ENCODE measurements around the gene MOV10L1.
"Not testable (repeated sequence)": the region's sequence is repeated elsewhere in the genome, so short reads cannot be mapped to it uniquely, and the experiment has no call there.

The MOV10L1 gene

DNA sequence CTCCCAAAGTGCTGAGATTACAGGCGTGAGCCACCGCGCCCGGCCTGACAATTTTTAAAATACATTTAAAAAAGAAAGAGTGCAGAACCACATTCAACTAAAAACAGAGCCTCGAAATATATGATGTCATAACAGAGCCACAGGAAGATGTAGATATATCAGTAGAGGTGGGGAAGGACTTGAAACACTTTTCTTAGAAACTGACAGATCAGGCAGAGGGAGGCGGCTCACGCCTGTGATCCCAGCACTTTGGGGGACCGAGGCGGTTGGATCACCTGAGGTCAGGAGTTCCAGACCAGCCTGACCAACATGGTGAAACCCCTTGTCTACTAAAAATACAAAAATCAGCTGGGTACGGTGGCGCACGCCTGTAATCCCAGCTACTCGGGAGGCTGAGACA, 11.6 kb upstream of the MOV10L1 start:
- no peak for DNase-seq (ENCODE audit: low spot score)

DNA sequence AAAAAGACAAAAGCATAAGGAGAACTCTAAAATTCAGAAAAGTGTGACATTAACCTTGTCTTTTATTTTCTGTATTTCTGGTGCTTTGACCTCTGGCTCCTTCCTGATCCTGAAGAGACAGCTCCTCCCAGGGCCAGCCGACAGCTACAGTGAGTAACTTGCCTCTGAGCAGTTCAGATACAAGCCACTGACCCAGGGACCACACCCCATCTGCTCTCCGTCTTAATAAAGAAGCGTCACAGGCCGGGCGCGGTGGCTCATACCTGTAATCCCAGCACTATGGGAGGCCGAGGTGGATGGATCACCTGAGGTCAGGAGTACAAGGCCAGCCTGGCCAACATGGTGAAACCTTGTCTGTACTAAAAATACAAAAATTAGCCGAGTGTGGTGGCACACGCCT, 11.0 kb upstream of the MOV10L1 start:
- no peak for DNase-seq (ENCODE audit: low spot score)

DNA sequence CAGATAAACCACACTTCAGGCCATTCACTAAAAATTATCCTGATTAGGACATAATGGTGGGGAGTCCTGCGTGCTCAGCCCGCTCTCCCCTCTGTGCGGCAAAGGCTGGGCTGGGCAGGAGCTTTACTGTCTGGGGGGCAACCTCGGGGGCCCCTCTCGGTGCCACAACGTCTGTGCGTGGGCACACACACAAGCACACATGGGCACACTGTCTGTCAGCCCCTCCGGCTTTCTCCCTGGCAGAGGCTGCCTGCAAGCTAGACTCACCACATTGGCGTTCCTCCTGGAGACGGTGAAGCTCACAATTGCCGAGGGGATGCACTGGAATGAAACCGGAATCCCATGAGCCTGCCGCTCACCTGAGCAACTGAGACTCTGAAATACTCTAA, 9.7 kb upstream of the MOV10L1 start:
- no peak for DNase-seq (ENCODE audit: low spot score)

DNA sequence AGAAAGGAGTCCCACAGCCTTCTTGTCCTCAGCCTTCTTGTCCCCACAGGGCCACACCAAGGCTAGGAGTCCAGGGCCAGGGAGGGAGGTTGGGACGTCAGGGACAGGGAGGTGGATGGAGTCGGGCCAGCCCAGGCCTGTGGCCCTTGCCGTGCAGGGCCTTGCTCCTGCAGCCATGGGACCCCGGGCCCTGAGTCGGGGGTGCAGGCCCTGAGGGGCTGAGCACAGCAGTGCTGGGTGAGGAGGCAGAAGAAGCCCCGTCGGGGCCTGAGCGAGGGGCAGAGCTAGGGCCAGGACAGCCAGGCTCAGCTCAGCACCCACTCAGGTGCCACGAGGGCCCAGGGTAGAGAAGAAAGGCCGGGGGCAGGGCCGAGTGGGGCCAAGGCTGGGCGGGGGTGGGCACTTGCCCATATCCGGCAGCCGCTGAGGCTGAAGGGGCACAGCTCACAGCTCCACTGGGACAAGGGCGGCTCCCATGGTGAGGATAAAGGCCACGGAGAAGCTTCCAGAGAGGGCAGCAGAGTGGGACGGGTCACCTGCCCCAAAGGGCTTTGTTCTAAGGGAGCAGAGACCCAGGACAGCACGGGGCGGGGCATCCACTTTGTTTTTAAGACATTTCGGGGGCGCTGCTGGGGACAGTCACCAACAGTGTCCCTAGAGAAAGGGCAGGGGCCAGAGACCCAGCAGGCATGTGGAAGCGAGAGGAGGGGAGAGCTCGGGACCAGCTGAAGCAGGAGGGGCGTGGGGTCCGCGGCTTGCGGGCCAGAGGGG, 8.2 kb upstream of the MOV10L1 start:
- no peak for DNase-seq (ENCODE audit: low spot score)

DNA sequence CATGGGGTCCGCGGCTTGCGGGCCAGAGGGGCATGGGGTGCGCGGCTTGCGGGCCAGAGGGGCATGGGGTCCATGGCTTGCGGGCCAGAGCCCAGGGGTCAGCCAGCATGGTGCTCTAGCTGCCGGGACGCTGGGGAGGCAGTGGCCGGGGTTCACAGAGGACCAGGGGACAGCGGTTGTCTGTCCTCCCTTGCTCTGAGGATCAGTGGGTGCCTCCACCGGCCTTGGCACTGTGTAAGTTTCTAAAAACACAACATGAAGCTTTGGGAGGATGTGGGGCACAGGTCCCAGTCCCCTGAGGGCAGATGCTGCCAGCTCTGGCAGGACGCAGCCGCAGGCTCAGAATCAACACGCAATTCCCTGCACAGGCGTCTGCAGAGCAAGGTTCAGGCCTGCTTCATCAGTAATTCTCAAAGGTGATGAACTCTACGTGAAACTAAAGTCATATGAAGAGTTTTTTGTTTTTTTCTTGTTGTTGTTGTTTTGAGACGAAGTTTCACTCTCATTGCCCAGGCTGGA, 7.5 kb upstream of the MOV10L1 start:
- no peak for DNase-seq (ENCODE audit: low spot score)

- DNase-seq (ENCODE audit: low spot score) = no peak
These were observed 6.8 kb upstream of the MOV10L1 start for GRCh38 chr22:50082961-50083461.

DNA sequence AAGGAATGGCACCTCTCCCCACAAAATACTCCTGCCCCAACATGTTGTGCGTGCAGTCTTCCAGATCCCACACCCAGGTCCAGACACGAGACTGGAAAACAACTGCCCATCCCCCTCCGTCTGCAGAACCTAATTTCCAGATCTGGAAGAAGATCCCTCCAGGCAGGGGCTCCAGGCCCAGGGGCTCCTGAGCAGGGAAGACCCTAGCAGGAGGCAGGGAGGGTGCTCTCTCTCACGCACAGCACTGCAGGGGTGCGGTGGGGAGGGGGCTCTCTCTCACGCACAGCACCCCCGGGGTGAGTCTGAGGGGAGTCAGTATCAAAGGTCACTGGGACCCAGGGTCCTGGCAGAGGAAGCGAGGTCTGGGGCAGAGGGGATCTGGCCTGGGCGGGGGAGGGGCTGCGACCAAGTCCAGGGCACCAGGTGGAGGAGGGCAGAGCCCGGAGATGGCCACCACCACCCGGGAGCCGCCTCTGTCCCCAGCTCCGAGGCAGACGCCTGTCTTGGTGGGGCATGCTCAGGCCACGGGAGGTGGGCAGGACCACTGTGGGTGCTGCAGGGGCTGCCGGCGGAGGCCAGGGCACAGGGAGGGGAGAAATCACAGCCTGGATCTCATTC, 6.2 kb upstream of the MOV10L1 start:
- DNase-seq (ENCODE audit: low spot score) = no peak

- DNase-seq (ENCODE audit: low spot score) = no peak
These were observed 5.7 kb upstream of the MOV10L1 start for GRCh38 chr22:50084080-50084477.

GRCh38 chr22:50084614-50085021, 5.2 kb upstream of the MOV10L1 start:
- DNase-seq (ENCODE audit: low spot score) = no peak

DNA sequence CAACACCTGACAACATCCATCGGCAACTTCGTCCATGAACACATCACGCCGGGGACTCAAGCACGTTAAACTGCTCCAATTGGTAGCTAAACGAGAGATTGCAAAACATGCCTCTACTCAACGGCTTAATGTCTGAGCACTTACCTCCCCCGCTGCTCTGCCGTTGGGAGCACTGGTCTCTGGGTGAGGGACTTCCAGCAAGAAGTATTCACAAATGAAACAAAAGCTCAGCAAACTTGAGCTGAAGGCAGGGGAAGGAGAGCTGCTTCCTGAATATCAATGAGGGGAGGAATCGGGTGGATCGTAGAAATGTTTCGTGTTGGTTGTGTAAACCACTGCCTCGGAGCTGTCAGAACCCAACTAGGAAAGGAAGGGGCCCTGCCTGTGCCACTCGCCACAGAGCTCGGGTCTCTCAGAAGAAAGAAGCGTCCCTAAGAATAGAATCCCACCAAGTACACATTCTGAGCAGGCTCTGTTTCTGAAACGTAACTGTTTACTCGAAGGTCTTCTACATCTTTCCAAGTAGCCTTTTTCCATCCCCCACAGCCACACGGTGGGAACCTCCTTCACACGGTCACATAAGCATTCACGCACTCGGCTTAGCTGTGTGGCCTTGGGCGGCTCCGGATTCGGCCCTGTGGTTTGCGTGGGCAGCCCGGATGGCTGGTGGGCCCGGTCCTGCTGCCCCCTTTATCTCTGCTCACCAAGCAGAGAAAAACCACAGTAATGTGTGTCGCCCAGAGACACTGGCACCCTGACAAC, 4.4 kb upstream of the MOV10L1 start, which contains the start of gene MLC1:
Gene MLC1, minus strand, starts transcription at position 216 of the 762 bp plus-strand sequence. CDS start 524 bp downstream, outside the sequence.
- no peak for DNase-seq (ENCODE audit: low spot score)

GRCh38 chr22:50086526-50086925, 3.3 kb upstream of the MOV10L1 start:
- no peak for DNase-seq (ENCODE audit: low spot score)

- not testable (repeated sequence) for DNase-seq (ENCODE audit: low spot score)
These were observed 2.8 kb upstream of the MOV10L1 start for GRCh38 chr22:50086975-50087374.

DNA sequence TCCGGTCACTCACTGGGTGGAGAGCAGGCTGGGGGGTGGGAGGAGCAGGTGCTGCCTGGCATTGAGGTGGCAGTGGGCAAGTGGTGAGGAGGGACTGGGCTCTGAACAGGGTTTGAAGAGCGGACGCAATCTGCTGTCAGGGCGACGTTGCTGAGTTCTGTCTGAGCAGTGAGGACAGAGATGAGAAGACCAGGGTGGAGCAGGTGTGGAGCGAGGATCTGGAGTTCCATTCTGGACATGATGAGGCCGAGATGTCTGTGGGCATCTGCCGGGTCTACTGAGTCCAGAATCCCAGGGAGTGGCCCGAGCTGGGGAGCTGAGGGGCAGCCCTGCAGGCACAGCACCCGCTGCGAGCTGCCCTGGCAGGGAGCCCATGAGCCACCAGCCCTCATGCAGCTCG, 2.2 kb upstream of the MOV10L1 start:
- DNase-seq (ENCODE audit: low spot score) = no peak

- DNase-seq (ENCODE audit: low spot score) = no peak
These were observed 1.7 kb upstream of the MOV10L1 start for GRCh38 chr22:50088096-50088495.

DNA sequence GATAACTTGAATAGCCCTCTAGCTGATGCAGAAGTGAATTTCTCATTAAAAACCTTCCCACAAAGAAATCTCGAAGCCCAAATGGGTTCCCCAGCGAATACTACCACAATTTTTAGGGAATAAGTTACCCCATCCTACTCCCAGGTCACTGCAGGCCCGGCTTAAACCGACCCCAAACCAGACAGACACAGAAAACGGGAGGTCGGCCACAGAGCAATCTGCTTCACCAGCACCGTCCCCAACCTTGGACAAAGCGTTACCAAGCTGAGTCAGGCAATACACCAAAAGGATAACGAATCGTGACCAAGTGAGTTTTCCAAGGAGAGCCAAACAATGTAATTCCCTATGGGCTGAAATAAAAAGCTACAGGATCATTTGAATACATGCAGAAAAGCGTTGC, 575 bp upstream of the MOV10L1 start:
- DNase-seq (ENCODE audit: low spot score) = no peak

GRCh38 chr22:50090412-50090714, 557 bp downstream of the MOV10L1 start:
- no peak for DNase-seq (ENCODE audit: low spot score)

- no peak for DNase-seq (ENCODE audit: low spot score)
These were observed 1.4 kb downstream of the MOV10L1 start for GRCh38 chr22:50091092-50091768.

GRCh38 chr22:50092342-50092741, 2.5 kb downstream of the MOV10L1 start:
- no peak for DNase-seq (ENCODE audit: low spot score)

- DNase-seq (ENCODE audit: low spot score) = no peak
These were observed 8.2 kb downstream of the MOV10L1 start for GRCh38 chr22:50098052-50098451.

DNA sequence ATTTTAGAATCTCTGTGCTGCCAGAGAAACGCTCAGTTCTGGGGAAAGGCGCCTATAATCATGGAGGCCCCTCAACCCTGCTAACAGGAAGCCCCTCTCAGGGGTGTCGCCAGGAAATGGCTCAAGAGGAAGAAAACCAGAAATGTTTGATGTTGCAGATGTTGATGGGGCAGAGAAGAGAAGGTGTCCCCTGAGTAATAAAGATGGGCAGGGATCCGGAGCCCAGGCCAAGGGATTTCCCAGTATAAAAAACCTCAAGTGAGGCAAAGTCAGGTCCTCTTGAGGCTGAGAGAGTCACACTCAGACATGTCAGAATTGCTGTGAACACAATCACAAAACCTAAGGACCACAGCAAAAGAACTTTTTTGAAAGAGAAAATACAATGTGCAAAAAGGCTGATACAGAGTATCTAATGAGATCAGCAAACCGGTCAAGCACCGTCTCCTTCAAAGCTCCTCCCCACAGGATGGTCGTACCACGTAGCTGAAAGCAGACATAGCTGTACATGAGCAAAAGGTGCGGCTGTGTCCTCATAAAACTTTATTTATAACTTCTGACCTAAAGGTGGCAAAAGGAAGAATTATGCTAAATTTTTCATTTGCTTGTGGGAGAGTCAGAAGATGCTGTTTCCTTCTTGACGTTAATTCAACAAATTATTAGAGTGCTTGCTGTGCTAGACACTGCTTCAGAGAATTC, 12.2 kb downstream of the MOV10L1 start:
- DNase-seq (ENCODE audit: low spot score) = no peak

DNA sequence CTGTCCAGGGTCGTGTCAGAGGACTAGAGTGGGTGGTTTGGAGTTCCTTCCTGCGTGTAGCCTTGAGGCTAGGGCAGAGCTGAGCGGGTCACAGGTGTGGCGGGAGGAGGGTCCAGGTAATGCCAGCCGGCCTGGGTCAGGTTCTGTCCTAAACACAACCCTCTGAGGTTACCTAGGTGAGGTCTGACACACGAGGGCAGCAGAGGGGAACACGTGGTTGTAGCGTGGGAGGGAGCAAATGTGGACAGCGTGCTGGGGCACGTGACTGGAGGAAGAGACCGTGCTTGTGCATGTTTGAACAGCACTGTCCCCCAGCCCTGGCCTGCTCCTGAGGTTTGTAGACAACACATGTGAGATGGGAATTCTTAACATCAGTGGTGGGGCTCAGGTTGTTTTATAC, 13.1 kb downstream of the MOV10L1 start:
- no peak for DNase-seq (ENCODE audit: low spot score)

- DNase-seq (ENCODE audit: low spot score) = no peak
These were observed 14.3 kb downstream of the MOV10L1 start for GRCh38 chr22:50104141-50104544.

All from ecto neural progenitor cell (in vitro differentiated cells).